LNCAP (cell line): ENCODE data around the gene FNBP1.

Source experiments
- TF ChIP-seq, protein P1 (sequence below): fragments of 450-650 bp; IDR thresholded peaks from 2 replicates; pipeline ENCODE4 v1.5.1; 2017; ENCODE audit warnings: mild to moderate bottlenecking

The FNBP1 gene

DNA sequence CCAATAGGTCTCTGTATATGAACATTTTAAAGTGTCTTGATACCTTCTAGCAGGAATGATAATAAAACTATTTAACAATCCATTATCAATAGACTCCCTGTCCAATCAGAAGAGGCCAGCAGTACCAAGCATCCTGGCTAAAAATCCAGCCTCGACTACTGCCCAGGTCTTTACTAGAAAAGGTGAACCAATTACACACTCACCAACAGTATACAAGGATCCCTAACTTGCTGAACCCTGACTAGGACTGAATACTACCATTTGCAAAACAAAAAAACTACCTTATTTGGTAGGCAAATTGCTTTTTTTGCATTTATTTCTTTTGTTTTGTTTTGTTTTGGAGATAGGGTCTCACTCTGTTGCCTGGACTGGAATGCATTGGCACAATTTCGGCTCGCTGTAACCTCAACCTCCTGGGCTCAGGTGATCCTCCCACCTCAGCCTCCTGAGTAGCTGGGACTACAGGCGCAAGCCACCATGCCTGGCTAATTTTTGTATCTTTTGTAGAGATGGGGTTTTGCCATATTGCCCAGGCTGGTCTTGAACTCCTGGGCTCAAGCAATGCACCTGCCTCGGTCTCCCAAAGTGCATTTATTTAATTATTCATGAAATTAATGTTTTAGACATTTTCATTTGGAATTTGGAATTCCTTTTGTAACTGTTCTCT, 27.5 kb downstream of the FNBP1 start:
- TF ChIP-seq, protein P1, sequence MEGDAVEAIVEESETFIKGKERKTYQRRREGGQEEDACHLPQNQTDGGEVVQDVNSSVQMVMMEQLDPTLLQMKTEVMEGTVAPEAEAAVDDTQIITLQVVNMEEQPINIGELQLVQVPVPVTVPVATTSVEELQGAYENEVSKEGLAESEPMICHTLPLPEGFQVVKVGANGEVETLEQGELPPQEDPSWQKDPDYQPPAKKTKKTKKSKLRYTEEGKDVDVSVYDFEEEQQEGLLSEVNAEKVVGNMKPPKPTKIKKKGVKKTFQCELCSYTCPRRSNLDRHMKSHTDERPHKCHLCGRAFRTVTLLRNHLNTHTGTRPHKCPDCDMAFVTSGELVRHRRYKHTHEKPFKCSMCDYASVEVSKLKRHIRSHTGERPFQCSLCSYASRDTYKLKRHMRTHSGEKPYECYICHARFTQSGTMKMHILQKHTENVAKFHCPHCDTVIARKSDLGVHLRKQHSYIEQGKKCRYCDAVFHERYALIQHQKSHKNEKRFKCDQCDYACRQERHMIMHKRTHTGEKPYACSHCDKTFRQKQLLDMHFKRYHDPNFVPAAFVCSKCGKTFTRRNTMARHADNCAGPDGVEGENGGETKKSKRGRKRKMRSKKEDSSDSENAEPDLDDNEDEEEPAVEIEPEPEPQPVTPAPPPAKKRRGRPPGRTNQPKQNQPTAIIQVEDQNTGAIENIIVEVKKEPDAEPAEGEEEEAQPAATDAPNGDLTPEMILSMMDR = no peak

DNA sequence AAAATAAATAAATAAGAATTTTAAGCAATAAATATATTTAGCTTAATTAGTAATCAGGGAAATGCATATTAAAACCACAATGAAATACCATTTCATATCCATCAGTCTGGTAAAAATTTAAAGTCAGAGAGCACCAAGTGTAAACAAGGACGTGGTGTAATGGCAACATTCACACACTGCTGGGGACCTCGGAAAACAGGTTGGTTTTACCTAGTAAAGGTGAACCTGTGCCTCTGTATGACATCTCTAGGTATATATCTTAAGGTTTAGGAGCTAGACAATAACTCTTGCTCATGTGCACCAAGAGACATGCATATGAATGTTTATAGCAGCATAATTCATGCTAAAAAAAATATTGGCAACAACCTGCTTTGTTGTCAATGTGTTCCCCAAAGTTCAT, 29.7 kb downstream of the FNBP1 start:
- TF ChIP-seq, protein P1 = no peak

DNA sequence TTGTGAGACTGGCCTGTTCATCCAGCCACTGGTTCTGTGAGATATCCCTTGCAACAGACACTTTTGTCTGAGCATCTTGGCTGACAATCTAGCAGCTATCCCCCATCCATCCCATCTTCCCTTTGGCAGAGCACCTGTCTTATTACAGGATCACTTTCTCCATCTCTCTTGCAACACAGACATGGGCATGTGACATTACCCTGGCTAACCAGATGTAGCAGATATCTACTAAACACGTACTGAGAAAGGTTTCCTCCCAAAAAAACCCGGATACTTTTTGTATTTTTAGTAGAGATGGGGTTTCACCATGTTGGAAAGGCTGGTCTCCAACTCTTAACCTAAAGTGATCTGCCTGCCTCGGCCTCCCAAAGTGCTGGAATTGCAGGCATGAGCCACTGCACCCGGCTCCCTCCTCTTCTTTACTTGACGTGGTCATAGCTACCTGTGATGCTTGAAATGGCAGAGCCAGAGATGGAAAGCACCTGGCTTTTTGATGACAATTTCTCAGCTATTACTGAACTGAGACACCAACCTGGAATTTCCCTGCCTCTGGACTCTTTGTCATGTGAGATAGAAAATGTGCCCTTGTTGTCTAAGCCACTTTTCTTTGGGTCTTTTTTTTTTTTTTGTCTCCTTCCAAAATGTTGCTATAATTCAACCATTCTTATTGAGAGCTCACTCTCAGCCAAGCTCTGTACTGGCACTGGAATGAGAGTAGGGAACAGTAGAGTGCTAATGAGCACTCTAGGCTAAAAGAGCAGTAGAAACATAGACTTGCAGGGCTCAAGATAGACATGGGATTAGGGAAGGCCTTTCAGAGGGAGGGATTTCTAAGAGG, 32.6 kb downstream of the FNBP1 start:
- TF ChIP-seq, protein P1 = no peak

DNA sequence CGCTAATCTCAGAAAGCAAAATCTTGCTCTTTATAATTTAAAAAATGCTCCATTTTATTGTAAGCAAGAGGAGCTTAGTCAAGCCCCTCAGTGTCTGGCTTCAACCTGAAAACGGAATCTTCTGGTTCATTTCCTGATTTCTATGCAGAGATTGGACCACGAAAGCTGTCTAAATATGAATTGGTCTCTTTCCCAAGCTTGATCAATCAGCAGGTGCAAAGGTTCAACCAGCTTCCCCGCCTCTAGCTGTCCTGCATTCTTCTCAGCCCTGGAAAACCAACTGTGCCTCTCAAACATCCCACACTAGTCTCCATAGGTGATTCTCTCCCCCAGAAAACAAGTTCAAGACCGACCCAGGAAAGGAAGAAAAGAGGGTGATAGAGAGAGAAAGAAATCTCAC, 34.5 kb downstream of the FNBP1 start:
- TF ChIP-seq, protein P1 = no peak

DNA sequence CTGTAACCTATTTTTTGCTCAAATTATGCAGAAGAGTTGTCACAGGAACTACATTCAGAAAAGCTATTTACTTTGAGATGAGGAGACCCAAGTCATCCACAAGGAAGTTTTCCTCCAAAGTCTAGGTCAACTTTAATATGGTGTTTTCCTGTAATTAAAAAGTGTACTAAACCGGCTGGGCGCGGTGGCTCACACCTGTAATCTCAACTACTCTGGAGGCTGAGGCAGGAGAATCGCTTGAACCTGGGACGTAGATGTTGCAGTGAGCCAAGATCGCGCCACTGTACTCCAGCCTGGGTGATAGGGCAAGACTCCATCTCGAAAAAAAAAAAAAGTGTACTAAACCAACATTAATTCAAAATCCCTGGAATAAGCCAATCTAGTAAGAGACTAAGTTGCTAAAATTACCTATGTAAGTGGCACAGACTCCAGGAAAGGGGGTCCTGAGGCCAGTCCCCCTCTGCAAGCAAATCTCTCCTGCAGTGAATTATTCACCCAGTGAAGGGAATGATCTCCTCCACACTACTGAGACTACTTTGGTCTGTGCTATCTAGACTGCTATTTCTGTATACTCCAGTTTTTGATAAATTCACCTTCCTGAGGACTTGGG, 38.9 kb downstream of the FNBP1 start:
- TF ChIP-seq, protein P1 = no peak

DNA sequence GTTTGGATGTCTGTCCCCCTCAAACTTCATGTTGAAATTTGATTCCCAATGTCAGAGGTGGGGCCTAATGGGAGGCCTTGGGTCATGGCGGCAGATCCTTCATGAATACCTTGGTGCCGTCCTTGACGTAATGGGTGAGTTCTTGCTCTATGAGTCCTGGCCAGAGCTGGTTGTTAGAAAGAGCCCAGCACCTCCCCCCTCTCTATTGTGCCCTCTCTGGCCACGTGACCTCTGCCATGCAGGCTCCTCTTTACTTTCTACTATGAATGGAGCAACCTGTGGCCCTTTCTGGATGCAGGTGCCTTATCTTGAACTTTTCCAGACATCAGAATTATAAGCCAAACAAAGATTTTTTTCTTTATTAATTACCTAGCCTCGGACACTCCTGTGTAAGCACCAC, 40.7 kb downstream of the FNBP1 start:
- TF ChIP-seq, protein P1 = no peak

DNA sequence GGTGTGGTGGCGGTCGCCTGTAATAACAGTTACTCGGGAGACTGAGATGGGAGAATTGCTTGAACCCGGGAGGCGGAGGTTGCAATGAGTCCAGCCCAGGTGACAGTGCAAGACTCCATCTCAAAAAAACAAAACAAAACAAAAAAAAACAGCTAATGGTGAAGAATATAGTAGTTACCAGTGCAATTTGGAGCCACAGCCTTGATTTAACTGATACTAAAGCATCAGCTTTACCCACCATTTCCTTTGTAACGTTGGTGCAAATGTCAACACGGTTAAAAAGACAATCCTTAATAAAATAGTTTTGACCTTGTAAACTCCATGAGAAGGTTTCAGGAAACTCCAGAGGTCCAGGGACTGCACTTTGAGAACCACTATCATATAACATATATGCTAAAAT, 41.8 kb downstream of the FNBP1 start:
- TF ChIP-seq, protein P1 = no peak
